Measurements from ENCODE around the gene SYT8.

The SYT8 gene

GRCh38 chr11:1817000-1817399, 17.8 kb upstream of the SYT8 start:
- TF ChIP-seq SPI1 (IDR thresholded peaks at IDR 0.05; ENCODE audit: borderline replicate concordance, low read depth) = no peak
- TF ChIP-seq, protein P1, sequence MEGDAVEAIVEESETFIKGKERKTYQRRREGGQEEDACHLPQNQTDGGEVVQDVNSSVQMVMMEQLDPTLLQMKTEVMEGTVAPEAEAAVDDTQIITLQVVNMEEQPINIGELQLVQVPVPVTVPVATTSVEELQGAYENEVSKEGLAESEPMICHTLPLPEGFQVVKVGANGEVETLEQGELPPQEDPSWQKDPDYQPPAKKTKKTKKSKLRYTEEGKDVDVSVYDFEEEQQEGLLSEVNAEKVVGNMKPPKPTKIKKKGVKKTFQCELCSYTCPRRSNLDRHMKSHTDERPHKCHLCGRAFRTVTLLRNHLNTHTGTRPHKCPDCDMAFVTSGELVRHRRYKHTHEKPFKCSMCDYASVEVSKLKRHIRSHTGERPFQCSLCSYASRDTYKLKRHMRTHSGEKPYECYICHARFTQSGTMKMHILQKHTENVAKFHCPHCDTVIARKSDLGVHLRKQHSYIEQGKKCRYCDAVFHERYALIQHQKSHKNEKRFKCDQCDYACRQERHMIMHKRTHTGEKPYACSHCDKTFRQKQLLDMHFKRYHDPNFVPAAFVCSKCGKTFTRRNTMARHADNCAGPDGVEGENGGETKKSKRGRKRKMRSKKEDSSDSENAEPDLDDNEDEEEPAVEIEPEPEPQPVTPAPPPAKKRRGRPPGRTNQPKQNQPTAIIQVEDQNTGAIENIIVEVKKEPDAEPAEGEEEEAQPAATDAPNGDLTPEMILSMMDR (IDR thresholded peaks at IDR 0.05; ENCODE audit: insufficient read depth, low read length) = no peak
- no peak for TF ChIP-seq GABPA (IDR thresholded peaks at IDR 0.05; ENCODE audit: low read depth)
- H3K27ac ChIP-seq (replicated peaks) = no peak overlapping the region
- no peak overlapping the region for H3K4me3 ChIP-seq (replicated peaks; ENCODE audit: insufficient read depth, low read length)

DNA sequence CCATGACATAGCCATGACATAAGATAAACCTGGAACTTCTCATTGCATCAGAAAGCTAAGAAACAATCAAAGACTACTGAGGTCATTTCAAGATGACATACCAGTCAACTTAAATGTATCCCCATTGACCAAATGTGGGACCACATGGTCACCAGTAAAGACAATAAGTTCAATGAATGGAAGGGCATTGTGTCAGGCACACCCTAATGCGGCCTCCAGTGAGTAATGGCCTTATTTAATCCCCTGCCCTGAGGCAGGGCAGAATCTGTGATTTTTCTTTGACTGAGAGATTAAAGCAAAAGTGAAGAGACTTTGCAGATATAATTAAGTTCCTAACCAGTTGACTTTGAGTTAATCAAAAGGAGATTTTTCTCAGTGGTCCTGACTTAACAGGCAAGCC, 17.3 kb upstream of the SYT8 start:
- H3K4me3 ChIP-seq (replicated peaks; ENCODE audit: insufficient read depth, low read length) = no peak overlapping the region
- TF ChIP-seq, protein P2, sequence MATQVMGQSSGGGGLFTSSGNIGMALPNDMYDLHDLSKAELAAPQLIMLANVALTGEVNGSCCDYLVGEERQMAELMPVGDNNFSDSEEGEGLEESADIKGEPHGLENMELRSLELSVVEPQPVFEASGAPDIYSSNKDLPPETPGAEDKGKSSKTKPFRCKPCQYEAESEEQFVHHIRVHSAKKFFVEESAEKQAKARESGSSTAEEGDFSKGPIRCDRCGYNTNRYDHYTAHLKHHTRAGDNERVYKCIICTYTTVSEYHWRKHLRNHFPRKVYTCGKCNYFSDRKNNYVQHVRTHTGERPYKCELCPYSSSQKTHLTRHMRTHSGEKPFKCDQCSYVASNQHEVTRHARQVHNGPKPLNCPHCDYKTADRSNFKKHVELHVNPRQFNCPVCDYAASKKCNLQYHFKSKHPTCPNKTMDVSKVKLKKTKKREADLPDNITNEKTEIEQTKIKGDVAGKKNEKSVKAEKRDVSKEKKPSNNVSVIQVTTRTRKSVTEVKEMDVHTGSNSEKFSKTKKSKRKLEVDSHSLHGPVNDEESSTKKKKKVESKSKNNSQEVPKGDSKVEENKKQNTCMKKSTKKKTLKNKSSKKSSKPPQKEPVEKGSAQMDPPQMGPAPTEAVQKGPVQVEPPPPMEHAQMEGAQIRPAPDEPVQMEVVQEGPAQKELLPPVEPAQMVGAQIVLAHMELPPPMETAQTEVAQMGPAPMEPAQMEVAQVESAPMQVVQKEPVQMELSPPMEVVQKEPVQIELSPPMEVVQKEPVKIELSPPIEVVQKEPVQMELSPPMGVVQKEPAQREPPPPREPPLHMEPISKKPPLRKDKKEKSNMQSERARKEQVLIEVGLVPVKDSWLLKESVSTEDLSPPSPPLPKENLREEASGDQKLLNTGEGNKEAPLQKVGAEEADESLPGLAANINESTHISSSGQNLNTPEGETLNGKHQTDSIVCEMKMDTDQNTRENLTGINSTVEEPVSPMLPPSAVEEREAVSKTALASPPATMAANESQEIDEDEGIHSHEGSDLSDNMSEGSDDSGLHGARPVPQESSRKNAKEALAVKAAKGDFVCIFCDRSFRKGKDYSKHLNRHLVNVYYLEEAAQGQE (IDR thresholded peaks at IDR 0.05; ENCODE audit: insufficient replicate concordance, low read depth) = no peak
- TF ChIP-seq GABPA (IDR thresholded peaks at IDR 0.05; ENCODE audit: low read depth) = no peak
- TF ChIP-seq, protein P1 (IDR thresholded peaks at IDR 0.05; ENCODE audit: insufficient read depth, low read length) = no peak
- no peak for TF ChIP-seq SPI1 (IDR thresholded peaks at IDR 0.05; ENCODE audit: borderline replicate concordance, low read depth)
- no peak for TF ChIP-seq POLR2AphosphoS5 (IDR thresholded peaks at IDR 0.05; ENCODE audit: low read depth)

More at GRCh38 chr11:1817000-1817399, 17.8 kb upstream of the SYT8 start:
- no peak for DNase-seq (ENCODE audit: low read depth in 1 of 2, low spot score in 1 of 2)
- H3K27me3 ChIP-seq (ENCODE audit: insufficient read depth, poor library complexity, severe bottlenecking) = no peaks in the 10 kb centered on the region

GRCh38 chr11:1819074-1819473, 15.7 kb upstream of the SYT8 start:
- no peaks in the 10 kb centered on the region for H3K27me3 ChIP-seq (ENCODE audit: insufficient read depth, poor library complexity, severe bottlenecking)
- DNase-seq (ENCODE audit: low read depth in 1 of 2, low spot score in 1 of 2) = no peak
- no peak overlapping the region for H3K27ac ChIP-seq (replicated peaks)
- no peak overlapping the region for H3K4me3 ChIP-seq (replicated peaks; ENCODE audit: insufficient read depth, low read length)
- TF ChIP-seq, protein P2 (IDR thresholded peaks at IDR 0.05; ENCODE audit: insufficient replicate concordance, low read depth) = no peak
- TF ChIP-seq SPI1 (IDR thresholded peaks at IDR 0.05; ENCODE audit: borderline replicate concordance, low read depth) (no peak), GABPA (IDR thresholded peaks at IDR 0.05; ENCODE audit: low read depth) (no peak), POLR2AphosphoS5 (IDR thresholded peaks at IDR 0.05; ENCODE audit: low read depth) (no peak)
- TF ChIP-seq, protein P1 (IDR thresholded peaks at IDR 0.05; ENCODE audit: insufficient read depth, low read length) = no peak

More for the DNA sequence above, 17.3 kb upstream of the SYT8 start:
- no peak for DNase-seq (ENCODE audit: low read depth in 1 of 2, low spot score in 1 of 2)
- Histone ChIP-seq H3K27ac (replicated peaks) (no peak overlapping the region), H3K27me3 (ENCODE audit: insufficient read depth, poor library complexity, severe bottlenecking) (no peaks in the 10 kb centered on the region)

Measured in HL-60 (cell line).